GM12865 (cell line): ENCODE results near the gene KLHL29.
A peak's percentile ranks its signal among the peaks of the same experiment; 100 is the strongest.
"Not testable (repeated sequence)": the region's sequence is repeated elsewhere in the genome, so short reads cannot be mapped to it uniquely, and the experiment has no call there.

Experiments used
- DNase-seq: peaks from one replicate; pipeline ENCODE4 v3.0.0; 2010; ENCODE audit warnings: low read depth
- H3K4me3 ChIP-seq: 2 replicates; pipeline ENCODE4 v1.5.1; 2011; ENCODE audit warnings: mild to moderate bottlenecking, low read depth, low read length, control low read depth
- TF ChIP-seq, protein P1 (sequence below): IDR thresholded peaks from 2 replicates; pipeline ENCODE4 v1.5.1; 2011; ENCODE audit warnings: low read length, control low read depth, low read depth, inconsistent platforms; ENCODE audit not compliant: insufficient read depth; ENCODE audit errors: missing control alignments

The KLHL29 gene

DNA sequence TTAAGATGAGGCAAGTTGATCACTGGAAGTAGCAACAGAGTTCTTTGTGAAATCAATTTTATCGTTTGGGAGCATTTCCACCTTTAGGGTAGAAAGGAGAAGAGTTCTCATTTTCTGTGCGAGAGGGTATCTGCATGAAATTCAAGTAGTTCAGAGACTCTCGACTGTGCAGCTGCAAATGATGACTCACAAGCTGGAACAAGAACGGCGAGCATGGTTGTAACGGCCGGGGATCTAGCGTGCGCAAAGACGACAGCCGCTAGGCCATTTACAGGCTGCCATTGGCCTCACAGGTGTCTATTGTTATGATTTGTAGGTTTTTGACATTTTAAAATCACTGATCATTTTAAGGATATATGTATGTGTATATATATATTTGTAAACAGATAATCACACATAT, 5.2 kb downstream of the KLHL29 start:
- no peak overlapping the region for H3K4me3 ChIP-seq
- TF ChIP-seq, protein P1, sequence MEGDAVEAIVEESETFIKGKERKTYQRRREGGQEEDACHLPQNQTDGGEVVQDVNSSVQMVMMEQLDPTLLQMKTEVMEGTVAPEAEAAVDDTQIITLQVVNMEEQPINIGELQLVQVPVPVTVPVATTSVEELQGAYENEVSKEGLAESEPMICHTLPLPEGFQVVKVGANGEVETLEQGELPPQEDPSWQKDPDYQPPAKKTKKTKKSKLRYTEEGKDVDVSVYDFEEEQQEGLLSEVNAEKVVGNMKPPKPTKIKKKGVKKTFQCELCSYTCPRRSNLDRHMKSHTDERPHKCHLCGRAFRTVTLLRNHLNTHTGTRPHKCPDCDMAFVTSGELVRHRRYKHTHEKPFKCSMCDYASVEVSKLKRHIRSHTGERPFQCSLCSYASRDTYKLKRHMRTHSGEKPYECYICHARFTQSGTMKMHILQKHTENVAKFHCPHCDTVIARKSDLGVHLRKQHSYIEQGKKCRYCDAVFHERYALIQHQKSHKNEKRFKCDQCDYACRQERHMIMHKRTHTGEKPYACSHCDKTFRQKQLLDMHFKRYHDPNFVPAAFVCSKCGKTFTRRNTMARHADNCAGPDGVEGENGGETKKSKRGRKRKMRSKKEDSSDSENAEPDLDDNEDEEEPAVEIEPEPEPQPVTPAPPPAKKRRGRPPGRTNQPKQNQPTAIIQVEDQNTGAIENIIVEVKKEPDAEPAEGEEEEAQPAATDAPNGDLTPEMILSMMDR: no peak

DNA sequence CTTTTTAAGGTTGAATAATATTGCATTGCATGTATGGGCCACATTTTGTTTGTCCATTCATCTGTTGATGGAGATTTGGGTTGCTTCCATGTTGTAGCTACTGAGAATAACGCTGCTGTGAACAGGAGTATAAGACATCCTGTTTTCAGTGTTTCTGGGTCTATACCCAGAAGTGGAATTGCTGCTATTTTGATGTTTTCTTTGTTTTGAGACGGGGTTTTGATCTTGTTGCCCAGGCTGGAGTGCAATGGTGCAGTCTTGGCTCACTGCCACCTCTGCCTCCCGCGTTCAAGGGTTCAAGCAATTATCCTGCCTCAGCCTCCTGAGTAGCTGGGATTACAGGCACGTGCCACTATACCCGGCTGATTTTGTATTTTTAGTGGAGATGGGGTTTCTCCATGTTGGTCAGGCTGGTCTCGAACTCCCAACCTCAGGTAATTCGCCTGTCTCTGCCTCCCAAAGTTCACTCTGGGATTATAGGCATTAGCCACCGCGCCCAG, 6.3 kb downstream of the KLHL29 start:
- DNase-seq, H3K4me3 ChIP-seq: not testable (repeated sequence)

More for the DNA sequence above, 5.2 kb downstream of the KLHL29 start:
- DNase-seq: no peak

DNA sequence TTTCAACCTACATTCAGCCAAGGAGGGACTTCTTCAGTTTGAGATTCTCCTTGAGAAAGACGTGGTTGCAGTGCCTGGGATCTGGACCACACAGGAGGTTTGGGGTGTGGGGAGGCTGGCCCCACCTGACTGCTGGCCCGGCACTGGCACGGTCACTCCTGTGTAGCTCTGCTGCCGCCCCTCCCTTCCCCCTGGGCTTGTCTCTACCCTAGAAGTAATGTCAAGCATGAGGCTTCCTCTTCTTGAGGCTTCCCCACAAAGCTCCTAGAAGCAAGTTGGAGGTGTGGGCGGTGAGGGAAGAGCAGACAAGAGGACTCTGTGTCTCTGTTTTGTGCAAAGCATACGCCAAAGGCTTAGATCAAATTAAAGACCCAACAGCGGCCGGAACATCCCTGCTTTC, 8.7 kb downstream of the KLHL29 start:
- H3K4me3 ChIP-seq: no peak overlapping the region
- TF ChIP-seq, protein P1: no peak
- DNase-seq: no peak

DNA sequence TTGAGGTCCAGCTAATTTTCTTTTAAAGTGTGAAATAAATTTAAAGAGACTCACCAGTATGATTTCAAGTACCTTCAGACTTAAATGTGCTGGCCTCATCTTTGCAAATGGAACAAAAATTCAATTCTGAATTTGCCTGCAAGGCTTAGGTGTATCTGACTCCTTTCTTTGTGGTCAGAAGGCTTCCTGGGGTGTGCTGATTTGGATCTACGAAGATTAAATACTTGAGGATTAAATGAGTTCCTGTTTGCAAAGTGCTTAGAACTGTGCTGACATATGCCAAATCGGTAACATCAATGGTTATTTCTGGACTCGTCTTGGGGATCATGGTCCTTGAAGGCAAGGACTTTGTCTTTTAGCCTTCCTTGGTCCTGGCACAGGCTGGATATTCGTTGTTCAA, 9.7 kb downstream of the KLHL29 start:
- H3K4me3 ChIP-seq: no peak overlapping the region
- TF ChIP-seq, protein P1: no peak
- no peak for DNase-seq

DNA sequence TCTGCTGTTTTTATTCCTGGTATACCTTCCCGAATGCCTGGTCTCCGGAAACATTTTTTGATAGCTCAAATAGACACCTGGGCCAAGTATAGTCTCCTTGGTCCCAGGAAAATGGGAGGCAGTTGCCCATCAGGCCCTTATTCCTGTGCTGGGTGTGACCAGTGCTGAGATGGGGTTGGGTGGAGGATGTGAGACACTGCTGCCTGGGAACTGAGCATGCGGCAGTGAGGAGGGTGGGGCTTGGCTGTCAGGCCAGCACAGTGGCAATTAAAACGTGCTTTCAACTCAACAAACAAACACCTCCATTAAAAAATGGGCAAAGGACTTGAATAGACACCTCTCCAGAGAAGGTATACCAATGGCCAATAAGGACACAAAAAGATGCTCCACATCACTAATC, 12.5 kb downstream of the KLHL29 start:
- TF ChIP-seq, protein P1: no peak
- no peak overlapping the region for H3K4me3 ChIP-seq
- no peak for DNase-seq

DNA sequence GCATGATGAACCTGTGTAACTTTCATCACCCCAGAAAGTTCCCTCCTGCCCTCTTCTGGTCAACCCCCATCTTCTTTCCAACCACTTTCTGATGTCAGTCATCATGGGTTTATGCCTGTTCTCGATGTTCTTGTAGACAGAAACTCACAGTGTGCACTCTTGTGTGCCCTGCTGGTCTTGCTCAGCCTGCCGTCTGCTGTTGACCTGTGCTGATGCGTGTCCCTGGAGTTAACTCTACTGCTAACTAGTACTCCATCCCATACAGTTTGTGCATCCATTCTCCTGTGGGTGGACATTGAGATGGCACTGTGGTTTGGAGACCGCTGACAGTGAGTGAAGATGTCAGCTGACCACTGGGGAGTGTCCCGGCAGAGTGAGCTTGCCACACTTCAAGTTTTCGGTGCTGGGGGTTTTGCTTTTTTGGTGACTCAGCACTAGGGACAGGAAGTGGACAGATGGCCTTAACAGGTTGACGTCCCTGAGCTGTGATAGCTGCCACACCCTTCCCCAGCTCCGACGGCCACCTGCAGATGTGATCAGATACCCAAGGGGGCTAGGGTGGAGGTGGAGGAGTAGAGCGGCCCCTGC, 14.8 kb downstream of the KLHL29 start:
- TF ChIP-seq, protein P1: peak; percentile 28
- H3K4me3 ChIP-seq: no peak overlapping the region
- peak; percentile 73 for DNase-seq

DNA sequence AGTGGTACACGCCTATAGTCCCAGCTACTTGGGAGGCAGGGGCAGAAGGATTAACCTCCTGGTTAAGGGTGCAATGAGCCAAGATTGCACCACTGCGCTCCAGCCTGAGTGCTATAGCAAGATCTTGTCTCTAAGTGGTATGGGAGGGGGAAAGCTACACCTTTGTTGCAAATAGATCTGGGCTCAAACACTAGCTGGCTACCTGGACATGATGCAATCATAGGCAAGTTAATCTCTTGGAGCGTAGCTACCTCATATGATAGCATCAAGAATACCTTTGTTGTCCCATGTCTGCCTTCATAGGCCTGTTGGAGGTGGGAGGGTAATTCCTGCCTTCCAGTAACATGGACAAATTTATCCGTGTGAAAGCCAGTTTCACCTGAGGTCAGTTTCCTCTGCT, 15.7 kb downstream of the KLHL29 start:
- TF ChIP-seq, protein P1: no peak
- DNase-seq: no peak
- no peak overlapping the region for H3K4me3 ChIP-seq
